ENCODE results near the gene POU6F2.

DNA sequence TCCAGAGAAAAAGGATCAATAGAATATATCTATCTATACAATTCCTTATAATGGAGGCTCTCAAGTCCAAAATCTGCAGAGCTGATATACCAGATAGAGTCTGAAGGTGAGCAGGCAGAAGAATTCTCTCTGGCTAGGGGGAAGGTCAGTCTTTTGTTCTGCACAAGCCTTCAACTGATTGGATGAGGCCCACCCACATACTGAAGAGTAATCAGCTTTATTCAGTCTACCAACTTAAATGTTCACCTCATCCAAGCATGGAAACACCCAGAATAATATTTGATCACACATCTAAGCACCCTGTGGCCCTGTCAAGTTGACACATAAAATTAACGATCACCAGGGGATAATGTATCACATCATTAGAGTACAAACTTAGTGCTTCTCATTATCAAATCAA lies 394.7 kb downstream of the POU6F2 start:
- TF ChIP-seq, protein P1, sequence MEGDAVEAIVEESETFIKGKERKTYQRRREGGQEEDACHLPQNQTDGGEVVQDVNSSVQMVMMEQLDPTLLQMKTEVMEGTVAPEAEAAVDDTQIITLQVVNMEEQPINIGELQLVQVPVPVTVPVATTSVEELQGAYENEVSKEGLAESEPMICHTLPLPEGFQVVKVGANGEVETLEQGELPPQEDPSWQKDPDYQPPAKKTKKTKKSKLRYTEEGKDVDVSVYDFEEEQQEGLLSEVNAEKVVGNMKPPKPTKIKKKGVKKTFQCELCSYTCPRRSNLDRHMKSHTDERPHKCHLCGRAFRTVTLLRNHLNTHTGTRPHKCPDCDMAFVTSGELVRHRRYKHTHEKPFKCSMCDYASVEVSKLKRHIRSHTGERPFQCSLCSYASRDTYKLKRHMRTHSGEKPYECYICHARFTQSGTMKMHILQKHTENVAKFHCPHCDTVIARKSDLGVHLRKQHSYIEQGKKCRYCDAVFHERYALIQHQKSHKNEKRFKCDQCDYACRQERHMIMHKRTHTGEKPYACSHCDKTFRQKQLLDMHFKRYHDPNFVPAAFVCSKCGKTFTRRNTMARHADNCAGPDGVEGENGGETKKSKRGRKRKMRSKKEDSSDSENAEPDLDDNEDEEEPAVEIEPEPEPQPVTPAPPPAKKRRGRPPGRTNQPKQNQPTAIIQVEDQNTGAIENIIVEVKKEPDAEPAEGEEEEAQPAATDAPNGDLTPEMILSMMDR (IDR thresholded peaks at IDR 0.05) = no peak
- TF ChIP-seq POLR2A (IDR thresholded peaks at IDR 0.05) (no peak), EP300 (IDR thresholded peaks at IDR 0.05) (no peak)

Data from upper lobe of left lung (tissue), 4 donors.